Erythroblast (primary cell): ENCODE results near the gene PRAMEF2.
"Not testable (repeated sequence)": the region's sequence is repeated elsewhere in the genome, so short reads cannot be mapped to it uniquely, and the experiment has no call there.

Source experiments
- DNase-seq, 2 experiments: peaks; one replicate each; lab custom pipeline; 2025; lab: John Stamatoyannopoulos, UW
- GATA1 ChIP-seq: IDR thresholded peaks from 2 replicates; pipeline ENCODE4 v1.6.1; 2011; ENCODE audit warnings: low read depth, mild to moderate bottlenecking, control low read depth, low read length, moderate library complexity
- POLR2A ChIP-seq: IDR thresholded peaks from 2 replicates; pipeline ENCODE4 v1.6.1; 2011; ENCODE audit warnings: mild to moderate bottlenecking, low read length

Gene PRAMEF2

GRCh38 chr1:12856786-12857185 lies at the start of gene PRAMEF2:
Gene PRAMEF2 (plus strand): TSS chr1:12857086. CDS start chr1:12859010, 1,924 bp downstream.
- DNase-seq = not testable (repeated sequence)

GRCh38 chr1:12809933-12810332 lies 47.0 kb upstream of the PRAMEF2 start:
- TF ChIP-seq POLR2A (no peak), GATA1 (no peak)
- DNase-seq = no peak

- no peak for TF ChIP-seq GATA1
- no peak for DNase-seq
These were observed 46.0 kb upstream of the PRAMEF2 start for GRCh38 chr1:12810691-12811408.

- TF ChIP-seq POLR2A (no peak), GATA1 (no peak)
- no peak for DNase-seq
These were observed 45.5 kb upstream of the PRAMEF2 start for GRCh38 chr1:12811409-12811784.

- not testable (repeated sequence) for DNase-seq
These were observed 37.8 kb upstream of the PRAMEF2 start for GRCh38 chr1:12819061-12819460.

GRCh38 chr1:12831310-12831709 lies 25.6 kb upstream of the PRAMEF2 start, which contains the start of gene PRAMEF11:
Gene PRAMEF11 (minus strand): TSS chr1:12831410. CDS start chr1:12828789, 2,621 bp downstream.
- not testable (repeated sequence) for DNase-seq

- not testable (repeated sequence) for DNase-seq
These were observed 23.6 kb upstream of the PRAMEF2 start for GRCh38 chr1:12833251-12833650.

GRCh38 chr1:12848620-12849019 lies 8.3 kb upstream of the PRAMEF2 start, which contains the start of gene HNRNPCL1:
Gene HNRNPCL1 (minus strand): TSS chr1:12848720. CDS start chr1:12848289, 431 bp downstream.
- DNase-seq = not testable (repeated sequence)

- TF ChIP-seq GATA1 = no peak
- no peak for TF ChIP-seq POLR2A
- no peak for DNase-seq
These were observed 5.1 kb upstream of the PRAMEF2 start for GRCh38 chr1:12851779-12852178.

- not testable (repeated sequence) for DNase-seq
These were observed 6.4 kb downstream of the PRAMEF2 start for GRCh38 chr1:12863131-12863880.

- not testable (repeated sequence) for DNase-seq
These were observed 21.6 kb downstream of the PRAMEF2 start for GRCh38 chr1:12878453-12878852.

GRCh38 chr1:12886101-12886500 lies 29.2 kb downstream of the PRAMEF2 start, which contains the start of gene PRAMEF4:
Gene PRAMEF4 (minus strand): TSS chr1:12886201. CDS start chr1:12883394, 2,807 bp downstream.
- DNase-seq = not testable (repeated sequence)

GRCh38 chr1:12898170-12898569 lies 41.3 kb downstream of the PRAMEF2 start, which contains the start of gene PRAMEF10:
Gene PRAMEF10 (minus strand): TSS chr1:12898270. CDS start chr1:12895847, 2,423 bp downstream.
- DNase-seq = not testable (repeated sequence)

GRCh38 chr1:12899186-12899585 lies 42.3 kb downstream of the PRAMEF2 start:
- DNase-seq = not testable (repeated sequence)

GRCh38 chr1:12903793-12904572 lies 47.1 kb downstream of the PRAMEF2 start:
- not testable (repeated sequence) for DNase-seq
